ENCODE data around the gene ENTR1. TPM values are rescaled to one million over a fixed set of nuclear protein-coding genes. Genes with fewer than 3 reads are reported as not detected.

ENTR1 gene
- total RNA-seq, 4 donors from 2014 or later = 29.9 to 193 (median 50.2) TPM

- peaks cover 0 to 29% (median 14%) of the 10 kb centered on the region in 4 donors for H3K4me1 ChIP-seq
- no peak overlapping the region for H3K4me3 ChIP-seq
- H3K9me3 ChIP-seq = no peaks in the 10 kb centered on the region
- DNase-seq = no peak
- no peak overlapping the region for H3K27ac ChIP-seq
- no peaks in the 10 kb centered on the region for H3K27me3 ChIP-seq
- H3K36me3 ChIP-seq = peaks cover 0 to 62% (median 0%) of the 10 kb centered on the region in 3 donors
- TF ChIP-seq, protein P1, sequence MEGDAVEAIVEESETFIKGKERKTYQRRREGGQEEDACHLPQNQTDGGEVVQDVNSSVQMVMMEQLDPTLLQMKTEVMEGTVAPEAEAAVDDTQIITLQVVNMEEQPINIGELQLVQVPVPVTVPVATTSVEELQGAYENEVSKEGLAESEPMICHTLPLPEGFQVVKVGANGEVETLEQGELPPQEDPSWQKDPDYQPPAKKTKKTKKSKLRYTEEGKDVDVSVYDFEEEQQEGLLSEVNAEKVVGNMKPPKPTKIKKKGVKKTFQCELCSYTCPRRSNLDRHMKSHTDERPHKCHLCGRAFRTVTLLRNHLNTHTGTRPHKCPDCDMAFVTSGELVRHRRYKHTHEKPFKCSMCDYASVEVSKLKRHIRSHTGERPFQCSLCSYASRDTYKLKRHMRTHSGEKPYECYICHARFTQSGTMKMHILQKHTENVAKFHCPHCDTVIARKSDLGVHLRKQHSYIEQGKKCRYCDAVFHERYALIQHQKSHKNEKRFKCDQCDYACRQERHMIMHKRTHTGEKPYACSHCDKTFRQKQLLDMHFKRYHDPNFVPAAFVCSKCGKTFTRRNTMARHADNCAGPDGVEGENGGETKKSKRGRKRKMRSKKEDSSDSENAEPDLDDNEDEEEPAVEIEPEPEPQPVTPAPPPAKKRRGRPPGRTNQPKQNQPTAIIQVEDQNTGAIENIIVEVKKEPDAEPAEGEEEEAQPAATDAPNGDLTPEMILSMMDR (IDR thresholded peaks at IDR 0.05) = no peak
- TF ChIP-seq POLR2A (IDR thresholded peaks at IDR 0.05) = no peak
Measured at GRCh38 chr9:136396219-136396515, 14.2 kb downstream of the ENTR1 start.

DNA sequence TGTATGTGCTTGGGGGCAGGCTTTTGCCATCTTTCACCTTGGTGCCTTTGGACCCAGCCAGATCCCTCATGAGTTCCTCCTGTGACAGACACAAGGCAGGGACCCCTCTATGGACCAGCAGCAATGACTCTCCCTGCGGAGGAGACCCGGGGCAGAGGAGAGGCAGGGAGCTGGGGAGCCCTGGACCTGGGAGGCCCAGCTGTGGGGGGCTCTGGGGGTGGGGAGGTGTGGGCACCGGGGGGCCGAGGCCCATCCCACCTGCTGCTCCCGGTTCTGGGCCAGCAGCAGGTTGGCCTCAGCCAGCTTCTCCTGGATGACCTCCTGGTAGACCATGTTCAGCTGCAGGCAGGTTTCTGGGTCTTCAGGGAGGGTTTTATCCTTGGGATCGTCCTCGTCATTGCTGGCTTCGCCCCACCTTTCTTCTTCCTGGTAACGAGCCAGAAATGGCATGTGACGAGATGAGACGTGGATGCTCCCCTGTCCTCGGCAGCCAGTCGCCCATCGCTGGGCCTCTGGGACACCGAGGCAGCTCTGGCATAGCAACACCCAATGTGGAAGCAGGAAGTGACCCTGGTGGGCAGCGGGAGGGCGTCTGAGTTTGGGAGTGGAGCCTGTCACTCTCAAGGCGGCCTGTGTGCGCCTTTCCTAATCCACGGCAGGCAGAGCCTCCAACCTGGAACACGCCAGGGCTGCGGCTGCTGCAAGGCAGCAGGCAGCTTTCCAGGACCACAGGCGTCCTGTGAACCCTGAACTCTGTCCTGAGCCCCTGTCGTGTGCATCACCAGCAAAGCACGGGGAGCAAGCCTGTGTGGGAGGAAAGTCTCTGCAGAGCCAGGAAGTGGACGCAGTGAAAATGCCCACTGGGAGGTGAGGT is 14.8 kb downstream of the ENTR1 start:
- no peak overlapping the region for H3K27ac ChIP-seq
- peaks cover 0 to 63% (median 0%) of the 10 kb centered on the region in 3 donors for H3K36me3 ChIP-seq
- peaks cover 0 to 27% (median 13%) of the 10 kb centered on the region in 4 donors for H3K4me1 ChIP-seq
- no peak for DNase-seq
- H3K4me3 ChIP-seq = no peak overlapping the region
- no peak for TF ChIP-seq POLR2A (IDR thresholded peaks at IDR 0.05)
- TF ChIP-seq, protein P1 (IDR thresholded peaks at IDR 0.05) = no peak
- no peaks in the 10 kb centered on the region for H3K9me3 ChIP-seq
- H3K27me3 ChIP-seq = no peaks in the 10 kb centered on the region

- H3K4me3 ChIP-seq = no peak overlapping the region
- no peak overlapping the region for H3K27ac ChIP-seq
- no peak for TF ChIP-seq POLR2A (IDR thresholded peaks at IDR 0.05)
- TF ChIP-seq, protein P1 (IDR thresholded peaks at IDR 0.05) = no peak
- no peaks in the 10 kb centered on the region for H3K27me3 ChIP-seq
- no peak for DNase-seq
- H3K9me3 ChIP-seq = no peaks in the 10 kb centered on the region
- peaks cover 0 to 65% (median 0%) of the 10 kb centered on the region in 3 donors for H3K36me3 ChIP-seq
- H3K4me1 ChIP-seq = peaks cover 0 to 23% (median 9%) of the 10 kb centered on the region in 4 donors
Measured at GRCh38 chr9:136395020-136395340, 15.4 kb downstream of the ENTR1 start.

DNA sequence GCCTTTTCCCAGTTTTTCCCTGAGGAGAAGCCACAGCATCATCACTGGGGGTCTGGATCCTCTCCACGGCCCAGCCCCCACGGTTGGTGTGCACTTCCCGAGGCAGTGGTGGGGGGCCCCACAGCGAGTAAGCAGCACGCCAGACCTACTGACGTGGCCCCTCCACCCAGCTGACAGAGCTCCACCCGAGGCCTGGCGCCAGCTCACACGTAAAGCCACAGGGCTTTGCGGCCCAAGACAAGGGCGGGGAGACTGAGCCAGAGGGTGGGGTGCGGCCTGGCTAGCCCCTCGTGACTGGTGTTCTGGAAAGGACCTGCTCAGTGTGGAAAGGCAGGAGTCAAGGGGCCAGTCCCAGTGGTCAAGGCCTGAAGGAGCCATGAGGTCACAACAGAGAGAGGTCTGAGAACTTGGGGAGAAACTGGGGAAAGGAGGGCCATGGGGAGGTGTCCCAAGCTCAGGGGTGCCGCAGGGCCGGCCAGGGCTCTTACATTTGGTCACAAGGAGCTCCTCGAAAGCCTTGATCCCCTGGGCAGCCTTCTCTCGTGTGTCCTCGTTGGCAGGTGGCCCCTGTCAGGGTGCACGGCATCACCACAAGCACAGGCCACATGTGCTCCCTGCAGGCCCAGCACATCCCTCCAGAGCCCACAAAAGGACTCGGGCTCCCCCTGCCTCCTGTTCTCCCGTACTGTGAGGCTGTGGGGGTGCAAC is 15.9 kb downstream of the ENTR1 start:
- Histone ChIP-seq H3K36me3 (peaks cover 0 to 70% (median 0%) of the 10 kb centered on the region in 3 donors), H3K27me3 (no peaks in the 10 kb centered on the region), H3K9me3 (no peaks in the 10 kb centered on the region), H3K27ac (no peak overlapping the region), H3K4me1 (peaks cover 0 to 22% (median 8%) of the 10 kb centered on the region in 4 donors), H3K4me3 (no peak overlapping the region)
- no peak for DNase-seq
- TF ChIP-seq, protein P1 (IDR thresholded peaks at IDR 0.05) = no peak
- no peak for TF ChIP-seq POLR2A (IDR thresholded peaks at IDR 0.05)

GRCh38 chr9:136393531-136393930 is 16.9 kb downstream of the ENTR1 start:
- peaks cover 0 to 13% (median 2%) of the 10 kb centered on the region in 4 donors for H3K4me1 ChIP-seq
- no peak overlapping the region for H3K4me3 ChIP-seq
- no peak for TF ChIP-seq POLR2A (IDR thresholded peaks at IDR 0.05)
- TF ChIP-seq, protein P1 (IDR thresholded peaks at IDR 0.05) = no peak
- no peak for DNase-seq
- no peaks in the 10 kb centered on the region for H3K27me3 ChIP-seq
- H3K27ac ChIP-seq = no peak overlapping the region
- peaks cover 0 to 78% (median 0%) of the 10 kb centered on the region in 3 donors for H3K36me3 ChIP-seq
- no peaks in the 10 kb centered on the region for H3K9me3 ChIP-seq
